KMS-11 (cell line): Measurements from ENCODE around the gene KCNJ10.

Experiments
- H2AFZ ChIP-seq: fragments of 200-600 bp; sonication (generic); 2 replicates; pipeline ENCODE4 v1.6.1; 2016; ENCODE audit warnings: antibody characterized with exemption, mixed run types, low read depth
- H3K27ac ChIP-seq: fragments of 200-600 bp; sonication (generic); 2 replicates; pipeline ENCODE4 v1.6.1; 2016; ENCODE audit warnings: mild to moderate bottlenecking, mixed run types
- H3K27me3 ChIP-seq: fragments of 200-600 bp; sonication (generic); 2 replicates; pipeline ENCODE4 v1.6.1; 2017; ENCODE audit warnings: mild to moderate bottlenecking, low read depth, mixed run types, moderate library complexity; ENCODE audit not compliant: insufficient read depth
- H3K36me3 ChIP-seq: fragments of 200-600 bp; sonication (generic); 2 replicates; pipeline ENCODE4 v1.6.1; 2017; ENCODE audit warnings: mild to moderate bottlenecking, mixed run types; ENCODE audit not compliant: insufficient read depth
- H3K4me1 ChIP-seq: fragments of 200-600 bp; sonication (generic); 2 replicates; pipeline ENCODE4 v1.6.1; 2016; ENCODE audit warnings: mild to moderate bottlenecking, low read depth, mixed run types; ENCODE audit not compliant: poor library complexity, severe bottlenecking
- H3K4me2 ChIP-seq: fragments of 200-600 bp; sonication (generic); 2 replicates; pipeline ENCODE4 v1.7.0; 2016; ENCODE audit warnings: mild to moderate bottlenecking, mixed run types
- H3K4me3 ChIP-seq: fragments of 200-600 bp; sonication (generic); IDR thresholded peaks from 2 replicates; pipeline ENCODE4 v1.6.1; 2017; ENCODE audit warnings: low read depth, low read length, mixed read lengths; ENCODE audit not compliant: insufficient read depth
- H3K79me2 ChIP-seq: fragments of 200-600 bp; sonication (generic); 2 replicates; pipeline ENCODE4 v1.6.1; 2016; ENCODE audit warnings: low read depth, mixed run types; ENCODE audit not compliant: insufficient read depth
- H3K9ac ChIP-seq: fragments of 200-600 bp; sonication (generic); 2 replicates; pipeline ENCODE4 v1.6.1; 2016; ENCODE audit warnings: mild to moderate bottlenecking, mixed run types
- H4K20me1 ChIP-seq: fragments of 200-600 bp; sonication (generic); 2 replicates; pipeline ENCODE4 v1.6.1; 2016; ENCODE audit warnings: mild to moderate bottlenecking, mixed run types; ENCODE audit not compliant: insufficient read depth
- CTCF ChIP-seq: fragments of 200-600 bp; sonication (generic); conservative IDR thresholded peaks from 2 replicates; pipeline ENCODE4 v1.6.1; 2017; ENCODE audit warnings: low read depth, mild to moderate bottlenecking, antibody characterized with exemption, low read length, moderate library complexity, mixed read lengths

Gene KCNJ10

GRCh38 chr1:160068225-160068624 lies 1.7 kb downstream of the KCNJ10 start:
- Histone ChIP-seq H3K4me1 (peaks cover 28% of the 10 kb centered on the region), H2AFZ (no peak overlapping the region), H3K36me3 (no peaks in the 10 kb centered on the region), H3K4me3 (no peak overlapping the region), H3K9ac (no peak overlapping the region), H4K20me1 (no peaks in the 10 kb centered on the region), H3K79me2 (no peaks in the 10 kb centered on the region), H3K27ac (no peak overlapping the region), H3K4me2 (no peak overlapping the region), H3K27me3 (no peaks in the 10 kb centered on the region)
- no peak for TF ChIP-seq CTCF

GRCh38 chr1:160066829-160067745 lies 2.9 kb downstream of the KCNJ10 start:
- no peaks in the 10 kb centered on the region for H3K27me3 ChIP-seq
- no peak overlapping the region for H3K4me3 ChIP-seq
- H3K79me2 ChIP-seq = no peaks in the 10 kb centered on the region
- no peak overlapping the region for H3K27ac ChIP-seq
- no peak overlapping the region for H3K4me2 ChIP-seq
- TF ChIP-seq CTCF = no peak
- no peaks in the 10 kb centered on the region for H4K20me1 ChIP-seq
- no peak overlapping the region for H3K9ac ChIP-seq
- peaks cover 17% of the 10 kb centered on the region for H3K4me1 ChIP-seq
- no peak overlapping the region for H2AFZ ChIP-seq
- H3K36me3 ChIP-seq = no peaks in the 10 kb centered on the region

- Histone ChIP-seq H3K27me3 (no peaks in the 10 kb centered on the region), H2AFZ (no peak overlapping the region), H3K36me3 (no peaks in the 10 kb centered on the region), H3K9ac (no peak overlapping the region), H3K27ac (no peak overlapping the region), H3K4me3 (no peak overlapping the region), H3K4me2 (no peak overlapping the region), H3K79me2 (no peaks in the 10 kb centered on the region), H3K4me1 (no peaks in the 10 kb centered on the region), H4K20me1 (no peaks in the 10 kb centered on the region)
- TF ChIP-seq CTCF = no peak
These were observed 5.2 kb downstream of the KCNJ10 start for GRCh38 chr1:160064746-160065145.

- no peak overlapping the region for H2AFZ ChIP-seq
These were observed 5.8 kb downstream of the KCNJ10 start for GRCh38 chr1:160064164-160064563.

More at GRCh38 chr1:160064164-160064563, 5.8 kb downstream of the KCNJ10 start:
- Histone ChIP-seq H3K4me3 (no peak overlapping the region), H3K9ac (no peak overlapping the region), H3K4me2 (no peak overlapping the region), H3K79me2 (no peaks in the 10 kb centered on the region), H3K4me1 (no peaks in the 10 kb centered on the region), H3K36me3 (no peaks in the 10 kb centered on the region), H4K20me1 (no peaks in the 10 kb centered on the region), H3K27ac (no peak overlapping the region), H3K27me3 (no peaks in the 10 kb centered on the region)
- TF ChIP-seq CTCF = no peak
